GM18858 (cell line): ENCODE results near the gene BAIAP2L1.

Source experiments
- ATAC-seq: cut with Tn5 transposase; IDR thresholded peaks from one replicate; pipeline ENCODE4 v1.9.1; 2021; ENCODE audit not compliant: unreplicated experiment

Gene BAIAP2L1

GRCh38 chr7:98295467-98296192, 105.3 kb downstream of the BAIAP2L1 start:
- no peak for ATAC-seq

GRCh38 chr7:98294798-98295382, 106.0 kb downstream of the BAIAP2L1 start:
- no peak for ATAC-seq

- ATAC-seq = no peak
Observed at GRCh38 chr7:98294326-98294725, 106.6 kb downstream of the BAIAP2L1 start.

GRCh38 chr7:98293746-98294145, 107.1 kb downstream of the BAIAP2L1 start:
- ATAC-seq = no peak

- ATAC-seq = no peak
Observed at GRCh38 chr7:98293265-98293664, 107.6 kb downstream of the BAIAP2L1 start.

- no peak for ATAC-seq
Observed at GRCh38 chr7:98291717-98292116, 109.2 kb downstream of the BAIAP2L1 start.

GRCh38 chr7:98289333-98289875, 111.5 kb downstream of the BAIAP2L1 start:
- ATAC-seq = no peak

DNA sequence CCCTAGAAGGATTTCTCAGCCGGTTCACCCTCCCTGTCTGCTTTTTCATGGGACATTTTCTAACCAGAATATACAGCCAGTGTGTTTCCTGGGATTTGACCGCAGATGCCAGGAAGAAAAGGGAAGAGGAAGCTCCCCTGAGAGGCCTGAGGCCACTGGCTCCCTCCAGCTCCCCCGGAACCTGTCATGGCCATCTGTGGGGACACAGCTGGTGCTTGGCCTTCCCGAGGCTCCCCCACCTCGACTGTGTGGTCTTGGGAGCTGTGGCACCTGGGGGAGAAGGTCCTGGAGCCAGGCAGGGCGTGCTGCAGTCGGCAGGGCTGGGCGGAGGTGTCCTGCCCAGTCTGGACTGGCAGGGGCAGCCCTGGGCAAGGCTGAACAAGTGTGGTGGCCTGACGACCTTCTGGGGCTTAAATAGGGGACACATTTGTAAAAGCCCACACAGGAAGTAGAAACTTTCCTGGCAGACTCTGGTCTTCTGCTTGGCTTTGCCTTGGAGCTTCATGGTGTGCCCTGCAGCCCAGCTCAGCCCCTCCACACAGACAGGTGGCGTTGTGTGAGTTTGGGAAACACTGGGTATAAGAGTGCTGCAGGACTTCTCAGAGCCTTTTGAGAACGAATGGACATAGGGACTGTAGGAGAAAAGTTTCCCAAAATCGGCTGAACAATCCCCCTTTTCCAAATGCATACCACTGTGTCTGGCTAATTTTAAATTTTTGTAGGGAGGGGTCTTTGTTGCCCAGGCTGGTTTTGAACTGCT, 112.6 kb downstream of the BAIAP2L1 start:
- ATAC-seq = no peak

- no peak for ATAC-seq
Observed at GRCh38 chr7:98287486-98287959, 113.4 kb downstream of the BAIAP2L1 start.

DNA sequence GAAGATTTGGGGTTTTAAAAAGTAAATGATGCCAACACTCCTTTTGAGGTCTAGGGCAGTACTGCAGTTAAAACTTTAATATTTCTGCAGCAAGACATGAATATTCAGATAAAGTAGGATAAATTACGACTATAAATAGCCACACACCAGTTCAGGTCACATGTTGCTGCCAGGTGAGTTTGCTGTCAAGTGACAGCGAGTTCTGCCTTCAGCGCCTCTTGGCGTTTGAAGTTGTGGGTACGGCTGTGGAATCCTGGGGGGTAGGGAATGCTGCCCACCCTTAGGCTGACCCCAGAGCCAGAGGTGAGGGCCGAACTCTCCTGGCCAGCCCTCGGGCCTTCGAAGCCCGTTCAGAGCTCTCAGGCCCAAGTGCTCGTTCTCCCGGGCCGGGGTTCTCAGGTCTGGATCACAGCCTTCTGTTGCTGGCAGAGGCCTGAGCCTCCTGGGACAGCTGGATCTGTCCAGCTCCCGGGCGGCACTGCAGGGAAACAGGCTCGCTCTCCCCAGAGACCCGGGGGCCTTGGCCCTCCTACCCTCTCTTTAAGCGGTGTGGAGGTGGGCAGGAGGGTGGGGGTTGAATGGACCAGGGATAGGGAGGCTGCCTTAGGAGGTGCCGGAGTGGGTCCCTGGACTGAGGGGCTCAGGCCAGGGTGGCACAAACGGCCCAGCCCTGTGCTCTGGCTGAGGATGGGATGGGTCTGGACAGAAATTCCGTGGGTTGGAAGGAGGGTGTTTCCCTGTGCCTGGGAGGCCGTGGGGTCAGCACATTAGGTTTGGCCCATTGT, 114.0 kb downstream of the BAIAP2L1 start:
- ATAC-seq = no peak

DNA sequence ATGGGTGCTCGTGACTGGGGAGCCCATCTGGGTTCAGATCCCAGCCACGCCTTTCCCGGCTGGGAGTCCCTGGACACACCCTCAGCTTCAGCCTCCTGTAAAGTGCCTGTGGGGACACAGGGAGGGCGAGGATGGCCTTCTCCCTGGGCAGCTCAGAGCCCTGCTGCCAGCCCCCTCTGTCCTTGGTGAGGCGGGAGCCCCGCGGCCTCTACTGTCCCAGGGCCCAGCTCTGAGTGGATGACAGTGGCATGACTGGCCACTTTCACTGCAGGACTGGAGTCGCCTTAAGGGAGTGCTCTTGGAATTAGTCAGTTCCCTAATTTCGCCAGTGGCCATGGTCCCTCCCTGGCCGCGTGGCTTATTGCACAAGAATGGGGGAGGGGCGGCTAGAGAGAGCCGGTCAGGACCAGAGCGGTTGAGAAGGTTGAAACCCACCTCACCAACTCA, 114.8 kb downstream of the BAIAP2L1 start:
- ATAC-seq = no peak

GRCh38 chr7:98285157-98286092, 115.5 kb downstream of the BAIAP2L1 start:
- no peak for ATAC-seq

GRCh38 chr7:98284335-98285036, 116.4 kb downstream of the BAIAP2L1 start:
- ATAC-seq = no peak

DNA sequence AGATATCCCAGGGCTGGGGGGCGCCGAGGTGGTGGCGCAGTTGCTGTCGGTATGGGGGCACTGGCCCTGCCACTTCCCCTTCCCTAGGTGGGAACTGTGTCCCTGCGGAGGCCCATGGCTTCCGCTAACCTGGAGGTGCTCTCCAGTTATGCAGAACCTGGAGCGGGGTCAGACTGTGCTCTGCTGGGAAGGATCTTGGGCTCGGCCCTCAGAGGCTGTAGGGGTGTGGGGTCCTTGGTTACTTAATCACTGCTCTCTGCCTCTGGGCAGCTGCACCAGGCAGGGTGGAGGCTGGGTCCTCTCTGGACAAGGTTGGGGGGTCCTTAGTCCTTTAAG, 117.0 kb downstream of the BAIAP2L1 start:
- no peak for ATAC-seq

DNA sequence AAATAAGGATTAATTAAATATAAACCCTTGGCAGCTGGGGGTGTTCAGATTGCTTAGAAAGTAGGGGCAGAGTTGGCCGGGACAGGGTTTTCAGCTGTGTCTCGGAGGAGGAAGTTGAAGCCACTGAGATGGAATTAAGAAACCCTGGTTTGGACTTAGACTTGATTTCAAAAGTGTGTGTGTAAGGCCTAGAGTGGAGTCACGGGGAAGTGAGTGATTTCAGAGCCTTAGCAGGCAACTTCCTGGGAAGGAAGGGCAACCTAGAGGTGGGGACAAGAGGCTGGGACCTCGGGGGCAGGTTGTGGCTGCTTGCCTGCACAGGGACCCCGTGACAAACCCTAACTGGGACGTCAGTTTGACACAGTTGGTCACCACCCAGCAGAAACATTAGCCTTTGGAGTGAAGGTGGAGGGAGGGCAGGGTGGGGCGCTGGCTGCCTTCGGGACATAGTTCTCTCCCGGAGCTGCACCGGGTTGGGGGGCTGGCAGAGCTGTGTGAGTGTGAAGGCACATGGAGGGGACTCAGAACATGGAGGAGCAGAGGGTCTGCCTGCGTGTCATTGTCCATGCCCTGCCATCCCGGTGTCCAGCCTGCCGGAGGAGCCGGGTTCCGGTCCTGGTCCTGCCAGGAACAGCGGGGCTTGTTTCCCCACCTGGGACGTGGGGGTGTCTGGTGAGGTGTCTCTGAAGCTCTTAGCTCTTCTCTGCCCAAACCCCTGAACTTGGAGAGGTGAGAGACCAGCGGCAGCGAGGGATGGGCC, 117.6 kb downstream of the BAIAP2L1 start:
- ATAC-seq = no peak

DNA sequence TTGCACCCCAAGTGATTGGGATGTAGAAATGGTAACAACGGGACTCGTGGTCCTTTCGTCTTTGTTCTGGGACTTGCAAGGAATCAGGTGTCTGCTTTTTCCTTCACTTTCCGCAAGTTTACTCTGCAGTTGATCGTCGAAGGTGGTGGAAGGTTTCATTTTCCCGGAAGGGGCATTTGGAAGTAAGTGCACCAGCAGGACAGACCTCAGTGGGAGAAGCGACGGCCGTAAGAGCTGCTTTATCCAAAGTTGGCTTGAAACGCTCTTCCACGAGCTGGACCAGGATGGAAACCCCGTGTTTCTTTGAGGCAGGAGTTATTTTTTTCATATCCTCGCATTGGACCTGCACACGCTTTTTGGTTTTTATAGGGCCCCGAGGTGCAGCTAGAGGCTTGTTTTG, 118.2 kb downstream of the BAIAP2L1 start:
- no peak for ATAC-seq

DNA sequence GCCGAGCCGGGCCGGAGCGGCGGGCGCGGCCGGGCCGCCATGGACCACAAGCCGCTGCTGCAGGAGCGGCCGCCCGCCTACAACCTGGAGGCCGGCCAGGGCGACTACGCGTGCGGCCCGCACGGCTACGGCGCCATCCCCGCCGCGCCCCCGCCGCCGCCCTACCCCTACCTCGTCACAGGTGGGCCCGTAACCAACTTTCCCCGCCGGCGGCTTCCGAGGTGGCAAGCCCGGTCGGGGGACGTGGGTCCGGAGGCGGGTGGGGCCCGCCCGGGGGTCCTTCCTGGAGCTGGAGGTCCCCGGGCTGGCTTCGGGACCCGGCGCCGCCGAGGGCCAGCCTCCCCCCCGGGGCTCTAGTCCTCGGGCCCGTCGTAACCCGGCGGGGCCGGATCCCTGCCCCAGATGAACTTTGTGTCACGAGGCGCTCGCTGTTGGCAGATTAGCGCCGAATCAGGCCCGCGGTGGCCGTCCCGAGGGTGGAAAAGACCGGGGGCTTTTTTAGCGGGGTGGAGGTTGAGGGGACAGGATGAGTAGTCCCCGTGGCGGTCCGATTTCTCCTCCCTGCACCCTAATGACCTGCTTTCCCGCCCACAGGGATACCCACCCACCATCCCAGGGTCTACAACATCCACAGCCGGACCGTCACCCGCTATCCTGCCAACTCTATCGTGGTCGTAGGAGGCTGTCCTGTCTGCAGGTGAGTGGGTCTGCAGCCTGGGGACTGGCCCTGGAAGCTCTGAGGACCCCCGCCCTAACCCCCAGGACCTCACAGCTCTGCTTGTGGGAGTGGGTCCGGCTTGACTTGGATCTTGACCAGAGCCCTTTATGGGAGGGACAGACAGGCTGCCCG, 118.9 kb downstream of the BAIAP2L1 start:
- peak; percentile 22 for ATAC-seq
